ENCODE measurements around the gene TMEM156.

TMEM156 gene

GRCh38 chr4:39032218-39033085 is at the start of gene TMEM156:
TSS of gene TMEM156 (minus strand) at chr4:39032409. CDS start at chr4:39032313, 96 bp downstream.
- DNase-seq (ENCODE audit: low read depth in 2 of 2) = no peak

GRCh38 chr4:39078829-39079228 is 46.6 kb upstream of the TMEM156 start:
- no peak for DNase-seq (ENCODE audit: low read depth in 2 of 2)

- no peak for DNase-seq (ENCODE audit: low read depth in 2 of 2)
These were observed 36.7 kb upstream of the TMEM156 start for GRCh38 chr4:39068907-39069306.

GRCh38 chr4:39067451-39067850 is 35.2 kb upstream of the TMEM156 start:
- no peak for DNase-seq (ENCODE audit: low read depth in 2 of 2)

- DNase-seq (ENCODE audit: low read depth in 2 of 2) = no peak
These were observed 34.8 kb upstream of the TMEM156 start for GRCh38 chr4:39067031-39067430.

GRCh38 chr4:39066371-39066770 is 34.2 kb upstream of the TMEM156 start:
- DNase-seq (ENCODE audit: low read depth in 2 of 2) = no peak

- no peak for DNase-seq (ENCODE audit: low read depth in 2 of 2)
These were observed 31.2 kb upstream of the TMEM156 start for GRCh38 chr4:39063430-39063829.

GRCh38 chr4:39062770-39063097 is 30.5 kb upstream of the TMEM156 start:
- DNase-seq (ENCODE audit: low read depth in 2 of 2) = no peak

GRCh38 chr4:39062094-39062769 is 30.0 kb upstream of the TMEM156 start, which contains the start of gene KLHL5:
TSS of gene KLHL5 (plus strand) at chr4:39062232. CDS start at chr4:39062653, 421 bp downstream.
- no peak for DNase-seq (ENCODE audit: low read depth in 2 of 2)

- no peak for DNase-seq (ENCODE audit: low read depth in 2 of 2)
These were observed 29.2 kb upstream of the TMEM156 start for GRCh38 chr4:39061457-39061856.

GRCh38 chr4:39056023-39056422 is 23.8 kb upstream of the TMEM156 start:
- no peak for DNase-seq (ENCODE audit: low read depth in 2 of 2)

GRCh38 chr4:39054497-39054896 is 22.3 kb upstream of the TMEM156 start:
- no peak for DNase-seq (ENCODE audit: low read depth in 2 of 2)

- no peak for DNase-seq (ENCODE audit: low read depth in 2 of 2)
These were observed 21.8 kb upstream of the TMEM156 start for GRCh38 chr4:39053983-39054382.

GRCh38 chr4:39051492-39051891 is 19.3 kb upstream of the TMEM156 start:
- DNase-seq (ENCODE audit: low read depth in 2 of 2) = no peak

- no peak for DNase-seq (ENCODE audit: low read depth in 2 of 2)
These were observed 18.4 kb upstream of the TMEM156 start for GRCh38 chr4:39050590-39050989.

GRCh38 chr4:39048311-39048710 is 16.1 kb upstream of the TMEM156 start:
- DNase-seq (ENCODE audit: low read depth in 2 of 2) = no peak

GRCh38 chr4:39047681-39048080 is 15.5 kb upstream of the TMEM156 start:
- DNase-seq (ENCODE audit: low read depth in 2 of 2) = no peak

- no peak for DNase-seq (ENCODE audit: low read depth in 2 of 2)
These were observed 14.0 kb upstream of the TMEM156 start for GRCh38 chr4:39046249-39046648.

GRCh38 chr4:39045827-39046221 is 13.6 kb upstream of the TMEM156 start:
- DNase-seq (ENCODE audit: low read depth in 2 of 2) = no peak

- peak in 1 of 2 donors; percentile 16 for DNase-seq (ENCODE audit: low read depth in 2 of 2)
These were observed 13.0 kb upstream of the TMEM156 start for GRCh38 chr4:39044956-39045826.

GRCh38 chr4:39044364-39044955 is 12.3 kb upstream of the TMEM156 start:
- DNase-seq (ENCODE audit: low read depth in 2 of 2) = peak; percentile 85 to 92
